Astrocyte (in vitro differentiated cells and primary cell): ENCODE measurements around the gene NHLRC4. TPM values are rescaled to one million over a fixed set of nuclear protein-coding genes. Genes with fewer than 3 reads are reported as not detected.
A peak's percentile ranks its signal among the peaks of the same experiment; 100 is the strongest.

Experiments used
- DNase-seq: peaks from one replicate; pipeline ENCODE4 v3.0.0-alpha.2; 2010; ENCODE audit warnings: low read depth
- FAIRE-seq: peaks from 2 replicates; lab custom pipeline; 2011; peaks lifted over from hg19 to GRCh38; lab: Jason Lieb, UNC
- H2AFZ ChIP-seq: 2 replicates; pipeline ENCODE4 v1.6.0; 2012; ENCODE audit warnings: low read depth, low read length, inconsistent platforms
- H3K27ac ChIP-seq: 2 replicates; pipeline ENCODE4 v1.5.1; 2011; ENCODE audit warnings: low read depth, low read length, inconsistent platforms
- H3K27me3 ChIP-seq: 2 replicates; pipeline ENCODE4 v1.6.0; 2011; ENCODE audit warnings: low read length, inconsistent platforms; ENCODE audit not compliant: insufficient read depth
- H3K36me3 ChIP-seq: 2 replicates; pipeline ENCODE4 v1.5.1; 2011; ENCODE audit warnings: low read length, inconsistent platforms; ENCODE audit not compliant: insufficient read depth
- H3K4me1 ChIP-seq: 2 replicates; pipeline ENCODE4 v1.5.1; 2011; ENCODE audit warnings: low read length, inconsistent platforms; ENCODE audit not compliant: insufficient read depth
- H3K4me2 ChIP-seq: 2 replicates; pipeline ENCODE4 v1.6.0; 2012; ENCODE audit warnings: low read length, inconsistent platforms
- H3K4me3 ChIP-seq: 2 replicates; pipeline ENCODE4 v1.5.1; 2011; ENCODE audit warnings: low read depth, mild to moderate bottlenecking, low read length, inconsistent platforms; ENCODE audit not compliant: insufficient read depth
- H3K79me2 ChIP-seq: 2 replicates; pipeline ENCODE4 v1.6.0; 2012; ENCODE audit warnings: mild to moderate bottlenecking, low read length, inconsistent platforms; ENCODE audit not compliant: insufficient read depth
- H3K9ac ChIP-seq: 2 replicates; pipeline ENCODE4 v1.6.0; 2012; ENCODE audit warnings: mild to moderate bottlenecking, low read length, inconsistent platforms
- H3K9me3 ChIP-seq: 2 replicates; pipeline ENCODE4 v1.5.1; 2012; ENCODE audit warnings: low read depth, mild to moderate bottlenecking, low read length, inconsistent platforms; ENCODE audit not compliant: insufficient read depth
- H4K20me1 ChIP-seq: 2 replicates; pipeline ENCODE4 v1.6.0; 2012; ENCODE audit warnings: low read length, inconsistent platforms; ENCODE audit not compliant: insufficient read depth
- H3K27ac Mint-ChIP-seq: one replicate; pipeline ENCODE4 v1.8.0; 2021; ENCODE audit warnings: mild to moderate bottlenecking, mixed read lengths; ENCODE audit not compliant: unreplicated experiment
- H3K27me3 Mint-ChIP-seq: one replicate; pipeline ENCODE4 v1.8.0; 2021; ENCODE audit warnings: low read depth, mixed read lengths; ENCODE audit not compliant: unreplicated experiment
- H3K36me3 Mint-ChIP-seq: one replicate; pipeline ENCODE4 v1.8.0; 2021; ENCODE audit warnings: low read depth, mixed read lengths; ENCODE audit not compliant: unreplicated experiment
- H3K4me1 Mint-ChIP-seq: one replicate; pipeline ENCODE4 v1.8.0; 2021; ENCODE audit warnings: low read depth, mixed read lengths; ENCODE audit not compliant: unreplicated experiment
- H3K4me3 Mint-ChIP-seq: one replicate; pipeline ENCODE4 v1.8.0; 2021; ENCODE audit warnings: mild to moderate bottlenecking, moderate library complexity, mixed read lengths; ENCODE audit not compliant: unreplicated experiment
- H3K9me3 Mint-ChIP-seq: one replicate; pipeline ENCODE4 v1.8.0; 2021; ENCODE audit warnings: mild to moderate bottlenecking, mixed read lengths; ENCODE audit not compliant: unreplicated experiment
- CTCF ChIP-seq: IDR thresholded peaks from 2 replicates; pipeline ENCODE4 v1.5.1; 2011; ENCODE audit warnings: low read depth, mild to moderate bottlenecking, inconsistent platforms, low read length, moderate library complexity; ENCODE audit not compliant: insufficient read depth
- EZH2 ChIP-seq: IDR thresholded peaks from 2 replicates; pipeline ENCODE4 v1.6.1; 2012; ENCODE audit warnings: mild to moderate bottlenecking, low read length, inconsistent platforms; ENCODE audit not compliant: insufficient read depth
- total RNA-seq: library from RNA; stranded (reverse); gene quantifications from 2 replicates; pipeline ENCODE4 v1.2.1, GENCODE V29; 2021

The NHLRC4 gene
- total RNA-seq, 1 donor from 2014 or later: 0.73 TPM

- H3K4me1 Mint-ChIP-seq: peaks cover 2% of the 10 kb centered on the region
- no peak overlapping the region for H3K4me3 Mint-ChIP-seq
- DNase-seq (no peak), FAIRE-seq (no peak)
- no peaks in the 10 kb centered on the region for H3K36me3 Mint-ChIP-seq
- H3K4me3 ChIP-seq: no peak overlapping the region
- no peaks in the 10 kb centered on the region for H3K9me3 Mint-ChIP-seq
- no peak overlapping the region for H3K27ac Mint-ChIP-seq
- H3K4me2 ChIP-seq: no peak overlapping the region
- no peaks in the 10 kb centered on the region for H3K79me2 ChIP-seq
- H3K27me3 ChIP-seq: peaks cover 21% of the 10 kb centered on the region
- H3K36me3 ChIP-seq: no peaks in the 10 kb centered on the region
- no peak overlapping the region for H3K9ac ChIP-seq
- H3K27ac ChIP-seq: no peak overlapping the region
- H3K27me3 Mint-ChIP-seq: peaks cover 10% of the 10 kb centered on the region
- no peaks in the 10 kb centered on the region for H3K9me3 ChIP-seq
- peaks cover 12% of the 10 kb centered on the region for H3K4me1 ChIP-seq
- H4K20me1 ChIP-seq: peaks cover 5% of the 10 kb centered on the region
- H2AFZ ChIP-seq: no peak overlapping the region
- TF ChIP-seq CTCF (no peak), EZH2 (no peak)
Measured at GRCh38 chr16:559021-559380, 7.8 kb upstream of the NHLRC4 start.

DNA sequence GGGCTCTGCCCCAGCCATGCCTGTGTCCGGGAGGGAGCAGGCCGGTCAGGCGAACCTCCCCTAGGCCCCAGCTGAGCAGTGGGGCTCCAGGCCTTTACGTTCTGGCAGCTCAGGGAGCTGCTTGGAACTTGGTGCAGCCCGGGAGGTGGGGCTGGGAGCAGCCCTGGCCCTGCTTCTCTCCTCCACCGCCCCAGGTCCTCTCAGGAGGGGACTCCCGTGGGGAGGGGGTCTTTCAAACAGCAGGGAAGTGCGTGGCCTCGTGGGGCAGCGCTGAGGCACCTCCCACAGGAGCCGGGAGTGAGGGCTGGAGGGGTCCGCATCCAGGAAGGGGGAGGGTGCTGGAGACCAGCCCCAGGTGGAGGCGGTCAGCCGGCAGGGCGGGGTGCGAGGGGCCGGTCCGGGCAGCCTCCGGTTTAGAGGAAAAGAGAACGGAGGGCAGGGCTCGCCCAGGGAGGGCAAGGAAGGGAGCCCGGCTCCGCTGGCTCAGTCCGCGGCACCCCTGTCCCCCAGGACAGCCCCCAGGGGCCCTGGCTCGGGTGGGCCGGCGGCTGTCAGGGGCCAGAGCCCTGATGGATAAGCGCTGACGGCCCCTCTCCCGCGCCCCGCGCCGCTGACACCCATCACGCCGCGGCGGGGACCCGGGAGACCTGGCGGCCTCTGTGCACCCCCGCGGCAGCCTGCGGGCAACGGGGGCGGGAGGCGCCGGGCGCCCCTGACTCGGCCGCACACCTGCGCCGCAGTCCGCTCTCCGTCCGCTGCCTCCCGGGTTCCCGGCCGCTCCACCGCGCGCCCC lies 7.2 kb upstream of the NHLRC4 start:
- H3K36me3 ChIP-seq: no peaks in the 10 kb centered on the region
- no peak overlapping the region for H3K4me3 ChIP-seq
- TF ChIP-seq CTCF (no peak), EZH2 (peak; percentile 94)
- H3K27me3 Mint-ChIP-seq: peaks cover 10% of the 10 kb centered on the region
- H3K4me1 Mint-ChIP-seq: peaks cover 2% of the 10 kb centered on the region
- H3K9me3 ChIP-seq: no peaks in the 10 kb centered on the region
- no peak for FAIRE-seq
- DNase-seq: no peak
- no peak overlapping the region for H3K4me2 ChIP-seq
- H3K27ac Mint-ChIP-seq: no peak overlapping the region
- no peak overlapping the region for H3K27ac ChIP-seq
- no peaks in the 10 kb centered on the region for H3K36me3 Mint-ChIP-seq
- no peaks in the 10 kb centered on the region for H4K20me1 ChIP-seq
- no peaks in the 10 kb centered on the region for H3K9me3 Mint-ChIP-seq
- H2AFZ ChIP-seq: no peak overlapping the region
- H3K9ac ChIP-seq: no peak overlapping the region
- no peaks in the 10 kb centered on the region for H3K79me2 ChIP-seq
- H3K27me3 ChIP-seq: peaks cover 21% of the 10 kb centered on the region
- peaks cover 6% of the 10 kb centered on the region for H3K4me1 ChIP-seq
- H3K4me3 Mint-ChIP-seq: no peak overlapping the region

- no peak within 1 kb of the TSS for H3K4me3 ChIP-seq
- no peaks in the 10 kb centered on the region for H3K4me1 ChIP-seq
- H4K20me1 ChIP-seq: no peaks in the 10 kb centered on the region
- FAIRE-seq (no peak), DNase-seq (no peak)
- no peaks in the 10 kb centered on the region for H3K79me2 ChIP-seq
- peaks cover 21% of the 10 kb centered on the region for H3K27me3 ChIP-seq
- H3K4me3 Mint-ChIP-seq: no peak within 1 kb of the TSS
- no peak within 1 kb of the TSS for H3K27ac Mint-ChIP-seq
- no peak within 1 kb of the TSS for H2AFZ ChIP-seq
- H3K9ac ChIP-seq: no peak within 1 kb of the TSS
- H3K27ac ChIP-seq: no peak within 1 kb of the TSS
- no peak for TF ChIP-seq CTCF
- TF ChIP-seq EZH2: peak; percentile 50
- no peaks in the 10 kb centered on the region for H3K9me3 ChIP-seq
- H3K4me1 Mint-ChIP-seq: no peaks in the 10 kb centered on the region
- peaks cover 10% of the 10 kb centered on the region for H3K27me3 Mint-ChIP-seq
- no peaks in the 10 kb centered on the region for H3K36me3 Mint-ChIP-seq
- H3K4me2 ChIP-seq: no peak within 1 kb of the TSS
- no peaks in the 10 kb centered on the region for H3K36me3 ChIP-seq
- H3K9me3 Mint-ChIP-seq: no peaks in the 10 kb centered on the region
Measured at GRCh38 chr16:560204-560700, 6.6 kb upstream of the NHLRC4 start, which contains the start of gene PRR35. Gene PRR35 (plus strand): TSS chr16:560394. CDS start chr16:563295, 2,901 bp downstream.
